Prostate gland (tissue), 2 donors: ENCODE measurements around the gene PCOLCE2. TPM values are rescaled to one million over a fixed set of nuclear protein-coding genes. Genes with fewer than 3 reads are reported as not detected.

ENCODE experiments used
- DNase-seq: peaks from one replicate; pipeline ENCODE4 v3.0.0-alpha.2; 2019; ENCODE audit warnings: low spot score
- H3K27ac ChIP-seq, 2 donors: fragments of 200-600 bp; sonication (generic); 2 replicates each; pipeline ENCODE4 v1.5.1; 2017 to 2019
- H3K27me3 ChIP-seq: fragments of 200-600 bp; sonication (generic); replicated peaks from 2 replicates; pipeline ENCODE4 v1.5.1; 2019; ENCODE audit not compliant: insufficient read depth
- H3K36me3 ChIP-seq, 2 donors: fragments of 200-600 bp; sonication (generic); 1 replicate in 1 of 2; 2 replicates in 1 of 2; pipeline versions ENCODE4 v1.5.1 to v1.8.1; 2017 to 2019
- H3K4me1 ChIP-seq: fragments of 200-600 bp; sonication (generic); replicated peaks from 2 replicates; pipeline ENCODE4 v1.5.1; 2019
- H3K4me3 ChIP-seq, 2 donors: fragments of 200-600 bp; sonication (generic); 2 replicates each; pipeline ENCODE4 v1.5.1; 2017 to 2019
- H3K9me3 ChIP-seq: fragments of 200-600 bp; sonication (generic); 2 replicates; pipeline ENCODE4 v1.5.1; 2017
- POLR2A ChIP-seq: fragments of 450-650 bp; IDR thresholded peaks from one replicate; pipeline ENCODE4 v1.6.1; 2016; ENCODE audit warnings: antibody characterized with exemption, mild to moderate bottlenecking
- POLR2AphosphoS5 ChIP-seq: sonication (generic); formaldehyde crosslinking; IDR thresholded peaks from one replicate; pipeline ENCODE4 v1.6.1; 2017; ENCODE audit warnings: antibody characterized with exemption
- WGBS: methylation state at CpG from one replicate; pipeline ENCODE4 v1.1.5; 2018; 5-methylcytosine and 5-hydroxymethylcytosine counted together
- intact Hi-C: fragments of 100-400 bp; cut with DNase I; formaldehyde crosslinking; loops from one replicate; pipeline ENCODE4 v1.14.2; 2022
- total RNA-seq, 2 donors: library from RNA; depleted of rRNA; stranded (reverse); fragments of >200 nt; gene quantifications; one replicate each; pipeline ENCODE4 v1.1.0, GENCODE V29; 2016
- TF ChIP-seq, protein P1 (sequence below), 4 experiments: fragments of 200-600 bp in 2 of 4; fragments of 450-650 bp in 2 of 4; sonication (generic) in 2 of 4; IDR thresholded peaks; 1 replicate in 3 of 4; 2 replicates in 1 of 4; pipeline ENCODE4 v1.5.1; 2016 to 2019; ENCODE audit warnings: antibody characterized with exemption in 4 of 4, mild to moderate bottlenecking in 2 of 4, moderate library complexity in 2 of 4

Gene PCOLCE2
- total RNA-seq, 2 donors from 2014 or later: 11.0 to 14.2 TPM

DNA sequence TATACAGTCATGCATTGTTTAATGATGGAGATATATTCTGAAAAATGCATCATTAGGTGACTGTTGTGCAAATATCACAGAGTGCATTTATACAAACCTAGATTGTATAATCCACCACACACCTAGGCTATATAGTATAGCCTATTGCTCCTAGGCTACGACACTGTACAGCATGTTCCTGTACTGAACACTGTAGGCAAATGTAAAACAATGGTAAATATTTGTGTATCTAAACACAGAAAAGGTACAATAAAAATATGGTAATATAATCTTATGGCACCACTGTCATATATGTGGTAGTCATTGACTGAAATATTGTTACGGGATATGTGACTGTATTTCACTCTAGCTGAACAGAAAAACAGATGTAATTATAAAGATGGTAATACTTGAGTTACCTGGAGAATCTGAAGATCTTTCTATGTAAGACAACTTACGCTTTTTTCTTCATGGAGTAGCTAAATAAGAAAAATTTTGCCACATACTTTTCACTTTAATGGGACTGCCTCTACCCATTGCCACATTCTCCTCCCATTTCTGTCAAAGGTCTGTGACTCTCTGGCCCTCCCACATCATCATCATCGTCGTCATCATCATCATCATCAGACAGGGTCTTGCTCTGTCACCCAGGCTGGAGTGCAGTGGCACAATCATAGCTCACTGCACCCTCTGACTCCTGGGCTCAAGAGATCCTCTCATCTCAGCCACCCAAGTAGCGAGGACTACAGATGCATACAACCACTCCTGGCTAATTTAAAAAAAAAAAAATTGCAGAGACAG, 7.2 kb downstream of the PCOLCE2 start:
- DNase-seq: no peak
- no peaks in the 10 kb centered on the region for H3K36me3 ChIP-seq
- no peak for TF ChIP-seq POLR2A
- TF ChIP-seq, protein P1, sequence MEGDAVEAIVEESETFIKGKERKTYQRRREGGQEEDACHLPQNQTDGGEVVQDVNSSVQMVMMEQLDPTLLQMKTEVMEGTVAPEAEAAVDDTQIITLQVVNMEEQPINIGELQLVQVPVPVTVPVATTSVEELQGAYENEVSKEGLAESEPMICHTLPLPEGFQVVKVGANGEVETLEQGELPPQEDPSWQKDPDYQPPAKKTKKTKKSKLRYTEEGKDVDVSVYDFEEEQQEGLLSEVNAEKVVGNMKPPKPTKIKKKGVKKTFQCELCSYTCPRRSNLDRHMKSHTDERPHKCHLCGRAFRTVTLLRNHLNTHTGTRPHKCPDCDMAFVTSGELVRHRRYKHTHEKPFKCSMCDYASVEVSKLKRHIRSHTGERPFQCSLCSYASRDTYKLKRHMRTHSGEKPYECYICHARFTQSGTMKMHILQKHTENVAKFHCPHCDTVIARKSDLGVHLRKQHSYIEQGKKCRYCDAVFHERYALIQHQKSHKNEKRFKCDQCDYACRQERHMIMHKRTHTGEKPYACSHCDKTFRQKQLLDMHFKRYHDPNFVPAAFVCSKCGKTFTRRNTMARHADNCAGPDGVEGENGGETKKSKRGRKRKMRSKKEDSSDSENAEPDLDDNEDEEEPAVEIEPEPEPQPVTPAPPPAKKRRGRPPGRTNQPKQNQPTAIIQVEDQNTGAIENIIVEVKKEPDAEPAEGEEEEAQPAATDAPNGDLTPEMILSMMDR (IDR thresholded peaks at IDR 0.05): no peak
- no peak for TF ChIP-seq POLR2AphosphoS5
- no peak overlapping the region for H3K4me3 ChIP-seq
- H3K9me3 ChIP-seq: no peaks in the 10 kb centered on the region
- intact Hi-C loops: no loop called here
- no peaks in the 10 kb centered on the region for H3K27me3 ChIP-seq
- 93% methylated on average over 6 of the region's 6 CpGs for WGBS
- no peaks in the 10 kb centered on the region for H3K4me1 ChIP-seq
- no peak overlapping the region for H3K27ac ChIP-seq

DNA sequence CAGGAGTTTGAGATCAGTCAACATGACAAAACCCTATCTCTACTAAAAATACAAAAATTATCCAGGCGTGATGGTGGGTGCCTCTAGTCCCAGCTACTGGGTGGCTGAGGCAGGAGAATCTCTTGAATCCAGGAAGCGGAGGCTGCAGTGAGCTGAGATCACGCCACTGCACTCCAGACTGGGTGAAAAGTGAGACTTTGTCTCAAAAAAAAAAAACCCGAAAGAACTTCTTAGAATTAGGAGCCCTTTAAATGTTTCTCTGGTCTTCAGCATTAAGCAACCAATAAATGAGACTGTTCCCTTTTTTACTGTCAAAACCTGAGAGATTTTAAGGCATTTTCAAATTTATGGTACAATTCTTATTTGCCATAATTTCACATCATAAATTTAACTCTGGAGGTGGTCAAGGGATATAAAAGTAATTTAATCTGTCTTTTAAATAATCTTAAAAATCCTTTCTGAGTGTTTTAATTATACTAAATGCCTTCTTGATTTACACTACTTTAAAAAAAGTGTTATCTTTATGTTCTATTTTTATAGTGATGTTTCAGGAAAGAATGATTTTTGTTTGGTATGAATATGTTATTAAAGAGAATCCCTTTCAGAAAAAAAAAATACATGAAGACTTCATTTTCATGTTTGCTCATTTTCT, 10.1 kb downstream of the PCOLCE2 start:
- TF ChIP-seq POLR2AphosphoS5: no peak
- no peak for TF ChIP-seq POLR2A
- TF ChIP-seq, protein P1 (IDR thresholded peaks at IDR 0.05): no peak
- Histone ChIP-seq H3K4me1 (no peaks in the 10 kb centered on the region), H3K36me3 (no peaks in the 10 kb centered on the region), H3K27me3 (no peaks in the 10 kb centered on the region), H3K4me3 (no peak overlapping the region), H3K27ac (no peak overlapping the region), H3K9me3 (no peaks in the 10 kb centered on the region)
- 76% methylated on average over 4 of the region's 4 CpGs for WGBS
- intact Hi-C loops: no loop called here
- no peak for DNase-seq

DNA sequence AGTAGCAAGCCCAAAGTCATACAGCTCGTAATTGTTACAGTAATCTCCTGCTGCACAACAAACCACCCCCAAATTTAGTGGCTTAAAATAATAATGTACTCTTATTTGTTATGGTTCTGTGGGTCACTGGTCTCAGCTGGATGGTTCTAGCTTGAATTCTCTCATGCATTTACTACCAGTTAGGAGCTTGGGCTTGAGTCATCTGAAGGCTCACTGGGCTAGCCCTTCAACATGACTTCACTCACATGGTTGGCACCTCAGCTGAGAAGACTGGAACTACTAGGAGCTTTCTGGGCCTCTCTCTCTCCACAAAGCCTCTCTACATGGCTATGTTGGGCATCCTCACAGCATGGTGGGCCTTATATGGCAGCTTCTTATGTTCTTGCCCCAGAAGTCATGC, 12.5 kb downstream of the PCOLCE2 start:
- TF ChIP-seq POLR2A (no peak), POLR2AphosphoS5 (no peak)
- TF ChIP-seq, protein P1 (IDR thresholded peaks at IDR 0.05): no peak

DNA sequence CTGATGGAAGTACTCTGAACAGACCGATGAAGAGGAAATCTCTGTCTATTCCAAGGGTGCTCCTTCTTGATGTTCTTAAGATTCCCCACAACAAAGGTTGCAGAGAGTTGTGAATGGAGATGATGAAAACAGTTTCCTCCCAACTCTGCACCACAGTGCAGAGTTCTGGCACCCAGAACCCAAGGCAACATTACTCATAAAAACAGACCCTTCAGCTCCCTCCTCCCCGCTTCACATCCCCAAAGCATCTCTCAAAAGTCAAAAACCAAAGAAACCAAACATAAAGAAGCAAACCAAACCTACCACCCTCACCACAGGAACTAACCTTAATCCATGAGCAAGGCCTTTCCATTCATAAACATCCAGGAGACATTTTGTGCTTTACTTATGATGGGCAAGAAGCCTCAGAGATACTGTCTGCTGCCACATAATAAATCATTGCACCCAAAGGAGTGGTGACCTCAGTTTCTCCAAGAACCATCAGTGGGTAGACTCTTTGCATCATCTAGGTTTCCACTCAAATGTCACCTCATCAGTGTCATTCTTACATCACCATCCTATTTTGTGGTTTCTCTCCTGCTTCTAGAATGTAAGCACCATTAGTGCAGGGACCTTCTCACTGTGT, 13.2 kb downstream of the PCOLCE2 start:
- H3K4me3 ChIP-seq: no peak overlapping the region
- WGBS: 100% methylated on average over 2 of the region's 2 CpGs
- H3K27ac ChIP-seq: no peak overlapping the region
- DNase-seq: no peak
- no peaks in the 10 kb centered on the region for H3K9me3 ChIP-seq
- intact Hi-C loops: no loop called here
- TF ChIP-seq, protein P1 (IDR thresholded peaks at IDR 0.05): no peak
- no peak for TF ChIP-seq POLR2AphosphoS5
- no peak for TF ChIP-seq POLR2A
- no peaks in the 10 kb centered on the region for H3K4me1 ChIP-seq
- H3K36me3 ChIP-seq: no peaks in the 10 kb centered on the region
- H3K27me3 ChIP-seq: no peaks in the 10 kb centered on the region

More for the DNA sequence above, 12.5 kb downstream of the PCOLCE2 start:
- Histone ChIP-seq H3K27me3 (no peaks in the 10 kb centered on the region), H3K36me3 (no peaks in the 10 kb centered on the region), H3K4me1 (no peaks in the 10 kb centered on the region), H3K4me3 (no peak overlapping the region), H3K9me3 (no peaks in the 10 kb centered on the region), H3K27ac (no peak overlapping the region)
- DNase-seq: no peak
- intact Hi-C loops: no loop called here
- 89% methylated on average over 1 of the region's 1 CpG for WGBS
